8988T (cell line): ENCODE measurements around the gene LCLAT1.
"Not testable (repeated sequence)": the region's sequence is repeated elsewhere in the genome, so short reads cannot be mapped to it uniquely, and the experiment has no call there.

Experiments
- DNase-seq: peaks from one replicate; pipeline ENCODE4 v3.0.0; 2011

Gene LCLAT1

GRCh38 chr2:30612371-30612770 lies 165.3 kb downstream of the LCLAT1 start:
- no peak for DNase-seq

GRCh38 chr2:30613001-30613400 lies 166.0 kb downstream of the LCLAT1 start:
- no peak for DNase-seq

- not testable (repeated sequence) for DNase-seq
Measured at GRCh38 chr2:30614227-30614626, 167.2 kb downstream of the LCLAT1 start.

GRCh38 chr2:30615926-30616325 lies 168.9 kb downstream of the LCLAT1 start:
- no peak for DNase-seq

GRCh38 chr2:30620102-30620501 lies 173.1 kb downstream of the LCLAT1 start:
- no peak for DNase-seq

- no peak for DNase-seq
Measured at GRCh38 chr2:30621836-30622235, 174.8 kb downstream of the LCLAT1 start.

- DNase-seq, result no peak
Measured at GRCh38 chr2:30622452-30622851, 175.4 kb downstream of the LCLAT1 start.

- DNase-seq, result no peak
Measured at GRCh38 chr2:30625276-30625675, 178.2 kb downstream of the LCLAT1 start.

- DNase-seq, result no peak
Measured at GRCh38 chr2:30625701-30626100, 178.7 kb downstream of the LCLAT1 start.

- no peak for DNase-seq
Measured at GRCh38 chr2:30626397-30626796, 179.4 kb downstream of the LCLAT1 start.

- DNase-seq, result no peak
Measured at GRCh38 chr2:30627151-30627550, 180.1 kb downstream of the LCLAT1 start.

GRCh38 chr2:30628341-30628740 lies 181.3 kb downstream of the LCLAT1 start:
- DNase-seq, result no peak

- no peak for DNase-seq
Measured at GRCh38 chr2:30629866-30630265, 182.8 kb downstream of the LCLAT1 start.

GRCh38 chr2:30631051-30631671 lies 184.1 kb downstream of the LCLAT1 start:
- DNase-seq, result no peak

GRCh38 chr2:30633039-30633438 lies 186.0 kb downstream of the LCLAT1 start:
- DNase-seq, result no peak

GRCh38 chr2:30636311-30636710 lies 189.3 kb downstream of the LCLAT1 start:
- DNase-seq, result no peak

- DNase-seq, result no peak
Measured at GRCh38 chr2:30639836-30640235, 192.8 kb downstream of the LCLAT1 start.

- no peak for DNase-seq
Measured at GRCh38 chr2:30641765-30642345, 194.8 kb downstream of the LCLAT1 start.

GRCh38 chr2:30643013-30643412 lies 196.0 kb downstream of the LCLAT1 start:
- not testable (repeated sequence) for DNase-seq

GRCh38 chr2:30643674-30644073 lies 196.6 kb downstream of the LCLAT1 start:
- DNase-seq, result no peak

- no peak for DNase-seq
Measured at GRCh38 chr2:30645081-30645744, 198.2 kb downstream of the LCLAT1 start.

GRCh38 chr2:30645745-30646119 lies 198.7 kb downstream of the LCLAT1 start:
- DNase-seq, result no peak

GRCh38 chr2:30647752-30648457 lies 200.9 kb downstream of the LCLAT1 start:
- no peak for DNase-seq

- DNase-seq, result no peak
Measured at GRCh38 chr2:30649278-30649677, 202.2 kb downstream of the LCLAT1 start.
